IPS DF 6.9 (cell line): ENCODE measurements around the gene SF3A2.
A peak's percentile ranks its signal among the peaks of the same experiment; 100 is the strongest.

Source experiments
- DNase-seq: peaks from one replicate; pipeline ENCODE4 v3.0.0-alpha.2; 2013; ENCODE audit warnings: low read depth, low spot score
- H3K27ac ChIP-seq: one replicate; pipeline ENCODE4 v1.5.1; 2013; ENCODE audit warnings: low read length, control low read depth
- H3K27me3 ChIP-seq: 2 replicates; pipeline ENCODE4 v1.6.1; 2013; ENCODE audit warnings: mild to moderate bottlenecking, low read length; ENCODE audit not compliant: control insufficient read depth, insufficient read depth
- H3K36me3 ChIP-seq: 2 replicates; pipeline ENCODE4 v1.6.1; 2013; ENCODE audit warnings: low read length; ENCODE audit not compliant: control insufficient read depth, insufficient read depth
- H3K4me1 ChIP-seq: 2 replicates; pipeline ENCODE4 v1.6.1; 2013; ENCODE audit warnings: low read length; ENCODE audit not compliant: control insufficient read depth, insufficient read depth
- H3K4me3 ChIP-seq: 2 replicates; pipeline ENCODE4 v1.5.1; 2013; ENCODE audit warnings: mild to moderate bottlenecking, low read length
- H3K9me3 ChIP-seq: 2 replicates; pipeline ENCODE4 v1.6.1; 2013; ENCODE audit warnings: low read length, inconsistent platforms; ENCODE audit not compliant: control insufficient read depth, insufficient read depth
- WGBS: extraction: QIAGEN DNeasy Blood & Tissue Kit; methylation state at CpG from one replicate; pipeline ENCODE4 v1.1.7; 2013; ENCODE audit warnings: mixed read lengths, missing lambda C conversion rate; ENCODE audit not compliant: insufficient read length, insufficient coverage; 5-methylcytosine and 5-hydroxymethylcytosine counted together

Gene SF3A2

DNA sequence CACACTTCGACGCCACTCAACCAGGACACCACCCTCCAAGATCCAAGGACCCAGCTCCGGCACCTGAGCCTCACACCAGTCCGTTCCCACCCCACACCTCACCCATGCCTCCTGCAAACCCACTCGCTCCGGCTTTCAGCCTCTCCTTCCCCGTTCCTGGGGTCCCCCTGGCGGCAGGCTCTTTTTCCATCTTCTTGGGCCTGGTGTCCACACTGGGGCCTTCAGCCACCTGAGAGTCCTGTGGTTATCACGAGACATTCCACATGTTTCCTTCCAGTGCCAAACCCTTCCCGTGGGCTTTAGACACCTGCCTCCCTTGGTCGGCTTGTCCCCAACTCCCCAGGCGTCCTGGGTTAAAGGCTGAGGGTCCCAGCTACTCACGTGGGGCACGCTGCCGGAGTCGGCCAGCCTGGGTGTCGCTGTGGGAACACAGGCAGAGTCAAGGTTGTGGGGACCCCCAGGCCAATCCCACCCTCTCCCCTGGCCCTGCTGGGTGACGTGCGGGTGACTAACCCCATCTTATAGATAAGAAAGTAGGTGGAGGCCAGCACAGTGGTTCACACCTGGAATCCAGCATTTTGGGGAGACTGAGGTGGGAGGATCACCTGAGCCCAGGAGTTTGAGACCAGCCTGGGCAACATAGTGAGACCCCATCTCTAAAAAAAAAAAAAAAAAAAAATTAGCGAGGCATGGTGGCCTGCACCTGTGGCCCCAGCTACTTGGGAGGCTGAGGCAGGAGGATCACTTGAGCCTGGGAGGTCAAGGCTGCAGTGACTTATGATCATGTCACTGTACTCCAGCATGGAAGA lies 17.6 kb downstream of the SF3A2 start:
- H3K9me3 ChIP-seq = no peaks in the 10 kb centered on the region
- peak overlapping the region; percentile 27; the same call in 1 of the 2 replicates for H3K4me3 ChIP-seq
- no peaks in the 10 kb centered on the region for H3K36me3 ChIP-seq
- no peak overlapping the region for H3K27ac ChIP-seq
- no CpG with 5 or more reads among the region's 20 CpGs for WGBS
- DNase-seq = no peak
- peaks cover 11% of the 10 kb centered on the region for H3K4me1 ChIP-seq
- H3K27me3 ChIP-seq = peaks cover 29% of the 10 kb centered on the region; the same call in 1 of the 2 replicates

DNA sequence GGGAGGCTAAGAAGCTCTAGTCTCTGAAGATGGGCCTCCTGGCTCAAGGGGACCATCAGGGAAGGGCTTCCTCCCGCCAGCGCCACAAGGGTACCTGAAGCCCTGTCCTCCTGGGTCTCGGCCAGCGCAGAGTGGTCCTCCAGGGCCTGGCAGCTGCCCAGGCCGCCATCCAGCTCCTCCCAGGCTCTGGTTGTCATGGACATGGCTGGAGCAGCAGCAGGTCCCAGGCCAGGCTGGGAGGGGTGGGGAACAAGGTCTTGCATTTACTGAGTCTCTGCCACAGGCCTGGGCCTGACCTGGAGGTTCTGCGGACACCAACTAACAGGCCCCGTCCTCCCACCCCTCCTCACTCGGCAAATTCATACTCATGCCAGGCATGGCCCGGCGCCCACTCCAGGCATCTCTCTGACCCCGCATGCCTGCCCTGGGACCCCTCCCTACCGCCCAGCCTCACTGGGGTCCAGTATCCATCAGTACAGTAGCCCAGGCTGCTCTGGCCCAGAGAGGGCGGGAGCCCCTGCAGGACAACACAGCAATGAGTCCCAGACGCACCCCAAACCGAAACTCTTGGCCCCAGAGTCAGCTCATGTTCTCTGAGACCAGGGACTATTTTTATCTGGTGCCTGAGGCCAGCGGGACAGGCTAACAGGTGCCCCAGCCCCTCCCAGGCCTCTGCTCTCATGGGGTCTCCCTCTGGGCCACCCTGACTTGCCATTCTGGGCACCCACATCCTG lies 18.7 kb downstream of the SF3A2 start:
- Histone ChIP-seq H3K4me3 (no peak overlapping the region), H3K27me3 (peaks cover 29% of the 10 kb centered on the region; the same call in 1 of the 2 replicates), H3K9me3 (no peaks in the 10 kb centered on the region), H3K36me3 (no peaks in the 10 kb centered on the region), H3K4me1 (peaks cover 11% of the 10 kb centered on the region), H3K27ac (no peak overlapping the region)
- DNase-seq = no peak
- WGBS = no CpG with 5 or more reads among the region's 16 CpGs

DNA sequence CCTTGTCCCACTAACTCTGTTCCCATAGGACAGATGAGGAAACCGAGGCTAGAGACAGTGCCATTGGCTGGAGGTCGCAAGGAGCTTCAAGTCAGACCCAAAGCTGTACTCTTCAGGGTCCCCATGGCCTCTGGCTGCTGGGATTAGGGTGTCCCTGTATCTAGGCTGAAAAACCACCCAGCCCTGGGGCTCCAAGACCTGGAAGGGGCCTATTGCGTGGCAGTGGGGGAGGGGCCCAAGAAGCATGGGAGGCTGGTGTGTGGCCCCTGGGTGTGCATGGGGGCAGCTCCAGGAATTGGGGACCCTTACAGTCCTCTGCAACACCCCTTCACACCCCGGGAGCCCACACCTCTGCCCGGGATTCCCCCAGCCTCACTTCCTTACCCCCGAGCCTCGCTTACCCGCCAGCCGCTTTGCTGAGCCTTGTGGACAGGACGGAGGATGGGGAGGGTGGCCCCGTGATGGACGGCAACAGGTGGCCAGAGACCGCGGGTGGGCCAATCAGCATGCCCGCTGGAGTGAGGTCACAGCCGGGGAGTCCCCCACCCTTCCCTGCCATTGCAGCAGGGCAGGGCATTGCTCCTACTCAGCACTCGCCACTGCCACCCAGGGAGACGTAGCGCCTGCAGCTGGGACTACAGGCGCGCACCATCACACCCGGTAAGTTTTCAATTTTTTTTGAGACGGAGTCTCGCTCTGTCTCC lies 19.5 kb downstream of the SF3A2 start, which contains the start of gene JSRP1:
JSRP1 (minus strand) TSS at position 436 of the 704 bp plus-strand sequence. CDS start 1,103 bp downstream, outside the sequence.
- Histone ChIP-seq H3K4me1 (peaks cover 11% of the 10 kb centered on the region), H3K36me3 (no peaks in the 10 kb centered on the region), H3K27me3 (peaks cover 27% of the 10 kb centered on the region; the same call in 1 of the 2 replicates), H3K4me3 (no peak within 1 kb of the TSS), H3K27ac (no peak within 1 kb of the TSS), H3K9me3 (no peaks in the 10 kb centered on the region)
- no peak for DNase-seq
- WGBS = no CpG with 5 or more reads among the region's 24 CpGs

DNA sequence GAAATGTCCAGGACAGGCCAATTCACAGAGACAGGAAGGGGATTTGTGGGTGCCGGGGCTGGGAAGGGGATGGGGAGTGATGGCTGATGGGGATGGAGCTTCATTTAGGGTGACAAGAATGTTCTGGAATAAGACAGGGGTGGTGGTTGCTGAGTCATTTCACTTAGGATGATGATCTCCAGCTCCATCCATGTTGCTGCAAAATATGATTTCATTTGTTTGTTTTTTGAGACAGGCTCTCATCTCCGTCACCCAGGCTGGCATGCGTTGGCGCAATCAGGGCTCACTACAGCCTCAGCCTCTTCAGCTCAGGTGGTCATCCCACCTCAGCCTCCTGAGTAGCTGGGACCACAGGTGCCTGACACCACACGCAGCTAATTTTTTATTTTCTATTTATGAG lies 22.7 kb downstream of the SF3A2 start:
- no peak overlapping the region for H3K4me3 ChIP-seq
- no peaks in the 10 kb centered on the region for H3K36me3 ChIP-seq
- DNase-seq = no peak
- H3K9me3 ChIP-seq = no peaks in the 10 kb centered on the region
- no CpG with 5 or more reads among the region's 5 CpGs for WGBS
- H3K4me1 ChIP-seq = 0 out of 2 replicates have a peak, but pooled peaks cover under 1% of the 10 kb centered on the region
- H3K27me3 ChIP-seq = peaks cover under 1% of the 10 kb centered on the region; the same call in 1 of the 2 replicates
- no peak overlapping the region for H3K27ac ChIP-seq

DNA sequence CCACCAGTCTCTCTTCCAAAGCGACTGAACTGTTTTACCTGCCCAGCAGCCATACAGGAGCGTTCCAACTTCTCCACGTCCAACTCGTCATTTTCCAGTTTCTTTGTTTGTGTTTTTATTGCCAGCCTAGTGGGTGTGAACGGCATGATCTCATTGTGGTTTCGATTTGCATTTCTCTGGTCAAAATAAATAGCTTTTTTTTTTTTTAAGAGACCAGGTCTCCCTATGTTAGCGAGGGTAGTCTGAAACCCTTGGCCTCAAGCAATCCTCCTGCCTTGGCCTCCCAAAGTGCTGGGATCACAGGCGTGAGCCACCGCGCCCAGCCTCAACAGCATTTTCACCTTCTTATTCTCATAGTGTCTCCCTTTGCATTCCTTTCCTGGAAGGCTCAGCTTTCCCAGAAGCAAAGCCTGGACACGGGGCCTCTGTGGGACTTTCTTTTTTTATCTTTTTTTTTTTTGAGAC lies 23.7 kb downstream of the SF3A2 start:
- DNase-seq = no peak
- Histone ChIP-seq H3K27me3 (no peaks in the 10 kb centered on the region), H3K36me3 (no peaks in the 10 kb centered on the region), H3K4me3 (no peak overlapping the region), H3K4me1 (no peaks in the 10 kb centered on the region), H3K9me3 (no peaks in the 10 kb centered on the region), H3K27ac (no peak overlapping the region)
- WGBS = no CpG with 5 or more reads among the region's 11 CpGs

DNA sequence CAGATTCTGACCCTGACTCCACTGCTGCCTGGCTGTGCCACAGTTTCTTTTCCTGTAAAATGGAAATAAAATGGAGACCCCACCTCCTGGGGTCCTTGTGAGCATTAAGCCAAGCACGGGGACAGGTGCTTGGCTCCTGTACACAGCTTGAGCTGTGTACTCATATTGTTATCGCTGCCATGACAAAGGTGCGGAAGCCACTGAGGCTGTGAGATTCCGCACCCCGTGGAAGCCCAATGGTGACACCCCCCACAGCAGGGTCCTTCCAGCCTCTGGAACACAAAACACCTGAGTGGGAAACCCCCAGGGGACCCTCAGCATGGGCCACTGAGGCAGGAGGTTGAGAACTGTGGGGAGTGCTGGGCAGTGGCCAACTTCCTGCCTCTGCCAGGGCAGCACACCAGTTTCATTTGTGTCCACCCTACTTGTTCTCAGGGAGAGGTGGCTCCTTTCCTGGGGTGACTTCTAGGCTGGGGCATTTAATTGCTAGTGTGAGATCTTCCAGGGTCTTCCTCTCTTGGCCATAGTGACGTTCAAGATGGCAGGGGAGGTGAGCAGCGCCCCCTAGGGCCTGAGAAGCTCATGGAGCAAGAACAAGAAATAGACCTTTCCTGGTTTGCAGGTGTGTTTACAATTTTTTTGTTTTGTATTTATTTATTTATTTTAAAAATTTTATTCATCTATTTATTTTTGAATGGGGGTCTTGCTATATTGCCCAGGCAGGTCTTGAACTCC lies 25.0 kb downstream of the SF3A2 start:
- Histone ChIP-seq H3K4me3 (no peak overlapping the region), H3K9me3 (no peaks in the 10 kb centered on the region), H3K4me1 (no peaks in the 10 kb centered on the region), H3K36me3 (no peaks in the 10 kb centered on the region), H3K27ac (no peak overlapping the region), H3K27me3 (no peaks in the 10 kb centered on the region)
- WGBS = no CpG with 5 or more reads among the region's 7 CpGs
- DNase-seq = no peak

DNA sequence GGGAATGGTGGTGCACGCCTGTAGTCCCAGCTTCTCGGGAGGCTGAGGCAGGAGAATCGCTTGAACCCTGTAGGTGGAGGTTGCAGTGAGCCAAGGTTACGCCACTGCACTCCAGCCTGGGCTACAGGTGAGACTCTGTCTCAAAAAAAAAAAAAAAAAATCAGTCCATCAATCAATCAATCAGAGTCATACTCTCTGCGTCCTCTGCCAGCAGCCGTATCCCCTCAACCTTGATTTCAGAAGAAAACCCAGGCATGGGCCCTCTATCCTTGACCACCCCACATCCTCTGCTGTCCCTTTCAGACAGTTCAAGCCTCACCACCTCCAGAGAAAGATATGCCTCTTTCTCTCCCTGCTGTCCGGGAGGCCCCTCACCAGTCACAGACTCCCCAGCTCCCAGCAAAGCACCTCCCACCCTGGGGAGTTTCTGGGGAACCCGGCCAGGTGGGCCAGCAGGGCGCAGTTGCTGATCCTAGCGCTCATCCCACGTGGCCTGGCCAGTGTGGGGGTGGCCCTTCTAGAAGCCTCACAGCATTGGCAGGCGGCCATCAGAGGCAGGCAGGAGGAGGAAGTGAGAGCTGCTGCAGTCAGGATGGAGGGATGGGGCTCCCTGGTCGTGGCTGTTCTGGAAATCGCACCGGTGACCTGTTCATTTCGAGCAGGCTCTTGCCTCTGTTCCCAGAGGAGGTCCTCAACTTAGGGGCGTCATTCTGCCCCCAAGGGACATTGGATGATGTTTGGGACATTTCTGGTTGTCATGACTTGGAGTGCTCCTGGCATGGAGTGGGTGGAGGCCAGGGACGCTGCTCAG lies 29.8 kb downstream of the SF3A2 start:
- Histone ChIP-seq H3K4me3 (no peak overlapping the region), H3K36me3 (no peaks in the 10 kb centered on the region), H3K4me1 (no peaks in the 10 kb centered on the region), H3K27me3 (no peaks in the 10 kb centered on the region), H3K9me3 (no peaks in the 10 kb centered on the region), H3K27ac (no peak overlapping the region)
- DNase-seq = no peak
- WGBS = no CpG with 5 or more reads among the region's 18 CpGs

DNA sequence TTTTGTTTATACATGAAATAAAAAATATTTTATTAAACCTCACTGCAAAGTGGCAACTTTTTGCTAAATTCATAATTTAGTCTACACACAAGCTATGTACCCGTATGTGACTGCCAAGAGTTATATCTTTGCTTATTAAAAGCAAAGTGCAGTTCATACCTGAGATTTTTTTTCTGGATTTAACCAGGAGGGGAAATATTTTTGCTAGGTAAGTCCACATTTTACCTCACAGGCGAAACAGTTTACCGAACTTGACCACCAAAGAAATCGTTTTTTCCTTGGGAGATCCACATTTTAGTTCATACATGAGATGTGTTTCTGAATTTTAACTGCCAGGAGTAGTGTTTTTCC lies 31.8 kb downstream of the SF3A2 start:
- peaks cover 5% of the 10 kb centered on the region for H3K4me1 ChIP-seq
- no peaks in the 10 kb centered on the region for H3K27me3 ChIP-seq
- peaks cover 13% of the 10 kb centered on the region for H3K36me3 ChIP-seq
- no CpG with 5 or more reads among the region's 4 CpGs for WGBS
- H3K9me3 ChIP-seq = no peaks in the 10 kb centered on the region
- DNase-seq = no peak
- no peak overlapping the region for H3K4me3 ChIP-seq
- H3K27ac ChIP-seq = no peak overlapping the region

DNA sequence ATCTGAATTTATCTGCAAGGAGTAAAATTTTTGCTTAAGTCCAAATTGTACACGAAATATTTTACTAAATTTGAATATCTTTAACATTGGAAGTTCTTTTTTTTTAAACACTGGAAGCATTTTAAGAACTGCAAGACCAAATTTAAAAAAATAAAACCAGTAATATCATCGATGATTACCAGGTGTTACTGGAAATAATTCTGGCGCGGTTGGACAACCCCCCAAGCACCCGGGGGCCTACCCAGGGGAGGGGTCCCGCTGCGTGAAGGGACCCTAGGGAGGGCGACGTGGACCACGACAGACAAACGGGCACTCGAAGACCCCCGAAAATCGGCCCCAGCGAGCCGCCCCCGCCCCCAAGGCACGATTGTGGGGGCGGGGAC lies 32.2 kb downstream of the SF3A2 start:
- no peak for DNase-seq
- Histone ChIP-seq H3K9me3 (no peaks in the 10 kb centered on the region), H3K27me3 (no peaks in the 10 kb centered on the region), H3K4me3 (peak overlapping the region; percentile 44; the same call in 1 of the 2 replicates), H3K27ac (no peak overlapping the region), H3K36me3 (peaks cover 13% of the 10 kb centered on the region), H3K4me1 (peaks cover 5% of the 10 kb centered on the region)
- no CpG with 5 or more reads among the region's 19 CpGs for WGBS
